HG03354 (cell line): Measurements from ENCODE around the gene PCDHA1.
"Not testable (repeated sequence)": the region's sequence is repeated elsewhere in the genome, so short reads cannot be mapped to it uniquely, and the experiment has no call there.

Source experiments
- ATAC-seq: cut with Tn5 transposase; IDR thresholded peaks from one replicate; pipeline ENCODE4 v1.9.1; 2021; ENCODE audit warnings: mild to moderate bottlenecking; ENCODE audit not compliant: unreplicated experiment, poor library complexity, severe bottlenecking

The PCDHA1 gene

DNA sequence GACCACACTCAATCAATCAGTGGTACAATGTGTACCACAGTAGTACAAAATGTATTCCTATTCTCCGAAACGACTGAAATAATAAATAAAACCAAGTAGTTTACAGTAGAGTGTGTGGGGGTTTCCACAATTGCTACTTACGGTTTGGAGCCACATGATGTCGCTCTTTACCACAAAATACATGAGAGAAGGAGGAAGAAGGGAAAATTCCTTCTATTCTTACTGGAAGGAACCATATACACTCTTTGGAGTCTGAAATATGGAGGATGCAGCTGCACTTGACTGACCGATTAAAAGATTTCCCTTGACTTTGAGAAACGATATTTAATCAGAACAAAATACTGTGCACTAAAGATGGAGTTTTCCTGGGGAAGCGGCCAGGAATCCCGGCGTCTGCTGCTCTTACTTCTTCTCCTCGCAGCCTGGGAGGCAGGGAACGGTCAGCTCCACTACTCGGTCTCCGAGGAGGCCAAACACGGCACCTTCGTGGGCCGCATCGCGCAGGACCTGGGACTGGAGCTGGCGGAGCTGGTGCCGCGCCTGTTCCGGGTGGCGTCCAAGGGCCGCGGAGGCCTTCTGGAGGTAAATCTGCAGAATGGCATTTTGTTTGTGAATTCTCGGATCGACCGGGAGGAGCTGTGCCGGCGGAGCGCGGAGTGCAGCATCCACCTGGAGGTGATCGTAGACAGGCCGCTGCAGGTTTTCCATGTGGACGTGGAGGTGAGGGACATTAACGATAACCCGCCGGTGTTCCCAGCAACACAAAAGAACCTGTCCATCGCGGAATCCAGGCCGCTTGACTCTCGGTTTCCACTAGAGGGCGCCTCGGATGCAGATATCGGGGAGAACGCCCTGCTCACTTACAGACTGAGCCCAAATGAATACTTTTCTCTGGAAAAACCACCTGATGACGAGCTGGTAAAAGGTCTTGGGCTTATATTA, 21.2 kb downstream of the PCDHA1 start, which contains the start of gene PCDHA4:
TSS of gene PCDHA4 (plus strand) at position 235 of the 942 bp plus-strand sequence.
- no peak for ATAC-seq

DNA sequence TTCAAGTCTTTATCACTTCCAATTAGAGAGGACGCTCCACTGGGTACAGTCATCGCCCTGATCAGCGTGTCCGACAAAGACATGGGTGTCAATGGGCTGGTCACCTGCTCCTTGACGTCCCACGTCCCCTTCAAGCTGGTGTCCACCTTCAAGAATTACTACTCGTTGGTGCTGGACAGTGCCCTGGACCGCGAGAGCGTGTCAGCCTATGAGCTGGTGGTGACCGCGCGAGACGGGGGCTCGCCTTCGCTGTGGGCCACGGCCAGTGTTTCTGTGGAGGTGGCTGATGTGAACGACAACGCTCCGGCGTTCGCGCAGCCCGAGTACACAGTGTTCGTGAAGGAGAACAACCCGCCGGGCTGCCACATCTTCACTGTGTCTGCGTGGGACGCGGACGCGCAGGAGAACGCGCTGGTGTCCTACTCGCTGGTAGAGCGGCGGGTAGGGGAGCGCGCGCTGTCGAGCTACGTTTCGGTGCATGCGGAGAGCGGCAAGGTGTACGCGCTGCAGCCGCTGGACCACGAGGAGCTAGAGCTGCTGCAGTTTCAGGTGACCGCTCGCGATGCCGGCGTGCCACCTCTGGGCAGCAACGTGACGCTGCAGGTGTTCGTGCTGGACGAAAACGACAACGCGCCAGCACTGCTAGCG, 22.4 kb downstream of the PCDHA1 start:
- ATAC-seq = not testable (repeated sequence)

DNA sequence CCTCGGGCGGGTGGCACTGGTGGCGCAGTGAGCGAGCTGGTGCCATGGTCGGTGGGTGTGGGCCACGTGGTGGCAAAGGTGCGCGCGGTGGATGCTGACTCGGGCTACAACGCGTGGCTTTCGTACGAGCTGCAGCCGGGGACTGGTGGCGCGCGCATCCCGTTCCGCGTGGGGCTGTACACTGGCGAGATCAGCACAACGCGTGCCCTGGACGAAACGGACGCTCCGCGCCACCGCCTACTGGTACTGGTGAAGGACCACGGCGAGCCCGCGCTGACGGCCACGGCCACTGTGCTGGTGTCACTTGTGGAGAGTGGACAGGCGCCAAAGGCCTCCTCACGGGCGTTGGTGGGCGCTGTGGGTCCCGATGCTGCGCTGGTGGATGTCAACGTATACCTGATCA, 22.9 kb downstream of the PCDHA1 start:
- no peak for ATAC-seq

DNA sequence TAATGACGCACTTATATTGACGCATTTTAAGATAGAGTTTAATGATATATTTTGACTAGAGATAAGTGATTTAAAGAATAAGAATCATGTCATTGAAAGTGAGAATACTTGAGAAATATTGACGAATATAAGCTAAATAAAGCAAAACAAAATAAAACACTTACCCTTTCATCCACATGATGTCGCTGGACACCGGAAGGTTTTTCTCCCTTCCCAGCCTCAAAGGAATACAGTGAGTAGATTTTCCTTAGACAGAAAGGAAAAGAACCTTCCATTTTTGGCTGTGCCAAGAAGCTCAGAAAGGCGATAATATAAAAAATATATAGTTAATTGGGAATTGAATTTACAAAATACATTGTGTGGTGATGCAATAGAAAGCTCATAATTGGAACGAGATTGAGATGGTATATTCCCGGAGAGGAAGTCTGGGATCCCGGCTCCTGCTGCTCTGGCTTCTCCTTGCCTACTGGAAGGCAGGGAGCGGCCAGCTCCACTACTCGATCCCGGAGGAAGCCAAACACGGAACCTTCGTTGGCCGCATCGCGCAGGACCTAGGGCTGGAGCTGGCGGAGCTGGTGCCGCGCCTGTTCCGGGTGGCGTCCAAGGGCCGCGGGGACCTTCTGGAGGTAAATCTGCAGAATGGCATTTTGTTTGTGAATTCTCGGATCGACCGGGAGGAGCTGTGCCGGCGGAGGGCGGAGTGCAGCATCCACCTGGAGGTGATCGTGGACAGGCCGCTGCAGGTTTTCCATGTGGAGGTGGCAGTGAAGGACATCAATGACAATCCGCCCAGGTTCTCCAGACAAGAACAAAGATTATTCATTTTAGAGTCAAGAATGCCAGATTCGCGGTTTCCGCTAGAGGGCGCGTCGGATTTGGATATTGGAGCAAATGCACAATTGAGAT, 35.7 kb downstream of the PCDHA1 start, which contains the start of gene PCDHA5:
TSS of gene PCDHA5 (plus strand) at position 239 of the 906 bp plus-strand sequence.
- no peak for ATAC-seq

DNA sequence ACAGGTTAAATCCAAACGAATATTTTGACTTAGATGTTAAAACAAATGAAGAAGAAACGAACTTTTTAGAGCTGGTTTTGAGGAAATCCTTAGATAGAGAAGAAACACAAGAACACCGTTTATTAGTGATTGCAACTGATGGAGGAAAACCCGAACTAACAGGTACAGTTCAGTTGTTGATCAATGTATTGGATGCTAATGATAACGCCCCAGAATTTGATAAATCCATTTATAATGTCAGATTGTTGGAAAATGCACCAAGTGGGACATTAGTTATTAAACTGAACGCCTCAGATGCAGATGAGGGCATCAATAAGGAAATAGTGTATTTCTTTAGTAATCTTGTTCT, 36.3 kb downstream of the PCDHA1 start:
- ATAC-seq = no peak

DNA sequence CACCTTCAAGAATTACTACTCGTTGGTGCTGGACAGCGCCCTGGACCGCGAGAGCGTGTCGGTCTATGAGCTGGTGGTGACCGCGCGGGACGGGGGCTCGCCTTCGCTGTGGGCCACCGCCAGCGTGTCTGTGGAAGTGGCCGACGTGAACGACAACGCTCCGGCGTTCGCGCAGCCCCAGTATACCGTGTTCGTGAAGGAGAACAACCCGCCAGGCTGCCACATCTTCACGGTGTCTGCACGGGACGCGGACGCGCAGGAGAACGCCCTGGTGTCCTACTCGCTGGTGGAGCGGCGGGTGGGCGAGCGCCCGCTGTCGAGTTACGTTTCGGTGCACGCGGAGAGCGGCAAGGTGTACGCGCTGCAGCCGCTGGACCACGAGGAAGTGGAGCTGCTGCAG, 37.0 kb downstream of the PCDHA1 start:
- not testable (repeated sequence) for ATAC-seq

DNA sequence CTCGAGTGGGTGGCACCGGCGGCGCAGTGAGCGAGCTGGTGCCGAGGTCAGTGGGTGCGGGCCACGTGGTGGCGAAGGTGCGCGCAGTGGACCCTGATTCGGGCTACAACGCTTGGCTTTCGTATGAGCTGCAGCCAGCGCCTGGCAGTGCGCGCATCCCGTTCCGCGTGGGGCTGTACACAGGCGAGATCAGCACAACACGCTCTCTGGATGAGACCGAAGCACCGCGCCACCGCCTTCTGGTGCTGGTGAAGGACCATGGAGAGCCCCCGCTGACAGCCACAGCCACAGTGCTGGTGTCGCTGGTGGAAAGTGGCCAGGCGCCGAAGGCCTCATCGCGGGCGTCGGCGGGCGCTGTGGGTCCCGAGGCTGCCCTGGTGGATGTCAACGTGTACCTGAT, 37.5 kb downstream of the PCDHA1 start:
- no peak for ATAC-seq

DNA sequence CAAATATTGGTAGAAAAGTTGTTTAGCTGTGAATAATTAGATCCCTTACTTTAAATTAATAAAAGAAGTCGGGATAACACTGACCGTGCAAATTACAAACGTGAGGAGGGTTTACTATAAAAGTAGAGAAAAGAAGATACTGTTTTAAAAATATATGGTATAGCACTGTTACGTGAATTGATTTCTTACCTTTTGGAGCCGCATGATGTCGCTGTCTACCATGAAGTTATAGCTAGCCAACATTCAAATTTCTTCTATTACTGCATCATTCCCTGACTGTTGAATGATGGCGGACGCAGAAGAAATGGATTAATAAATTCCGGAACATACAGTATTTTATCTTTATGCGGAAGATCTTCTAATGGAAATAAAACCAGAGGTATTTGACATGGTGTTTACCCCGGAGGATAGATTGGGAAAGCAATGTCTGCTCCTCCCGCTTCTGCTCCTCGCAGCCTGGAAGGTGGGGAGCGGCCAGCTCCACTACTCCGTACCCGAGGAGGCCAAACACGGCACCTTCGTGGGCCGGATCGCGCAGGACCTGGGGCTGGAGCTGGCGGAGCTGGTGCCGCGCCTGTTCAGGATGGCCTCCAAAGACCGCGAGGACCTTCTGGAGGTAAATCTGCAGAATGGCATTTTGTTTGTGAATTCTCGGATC, 41.9 kb downstream of the PCDHA1 start, which contains the start of gene PCDHA6:
TSS of gene PCDHA6 (plus strand) at position 257 of the 658 bp plus-strand sequence. CDS start at position 389, 132 bp downstream.
- no peak for ATAC-seq

DNA sequence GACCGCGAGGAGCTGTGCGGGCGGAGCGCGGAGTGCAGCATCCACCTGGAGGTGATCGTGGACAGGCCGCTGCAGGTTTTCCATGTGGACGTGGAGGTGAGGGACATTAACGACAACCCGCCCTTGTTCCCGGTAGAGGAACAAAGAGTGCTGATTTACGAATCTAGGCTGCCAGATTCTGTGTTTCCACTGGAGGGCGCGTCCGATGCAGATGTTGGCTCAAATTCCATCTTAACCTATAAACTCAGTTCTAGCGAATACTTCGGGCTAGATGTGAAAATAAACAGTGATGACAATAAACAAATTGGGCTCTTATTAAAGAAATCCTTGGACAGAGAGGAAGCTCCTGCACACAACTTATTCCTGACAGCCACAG, 42.4 kb downstream of the PCDHA1 start:
- no peak for ATAC-seq

DNA sequence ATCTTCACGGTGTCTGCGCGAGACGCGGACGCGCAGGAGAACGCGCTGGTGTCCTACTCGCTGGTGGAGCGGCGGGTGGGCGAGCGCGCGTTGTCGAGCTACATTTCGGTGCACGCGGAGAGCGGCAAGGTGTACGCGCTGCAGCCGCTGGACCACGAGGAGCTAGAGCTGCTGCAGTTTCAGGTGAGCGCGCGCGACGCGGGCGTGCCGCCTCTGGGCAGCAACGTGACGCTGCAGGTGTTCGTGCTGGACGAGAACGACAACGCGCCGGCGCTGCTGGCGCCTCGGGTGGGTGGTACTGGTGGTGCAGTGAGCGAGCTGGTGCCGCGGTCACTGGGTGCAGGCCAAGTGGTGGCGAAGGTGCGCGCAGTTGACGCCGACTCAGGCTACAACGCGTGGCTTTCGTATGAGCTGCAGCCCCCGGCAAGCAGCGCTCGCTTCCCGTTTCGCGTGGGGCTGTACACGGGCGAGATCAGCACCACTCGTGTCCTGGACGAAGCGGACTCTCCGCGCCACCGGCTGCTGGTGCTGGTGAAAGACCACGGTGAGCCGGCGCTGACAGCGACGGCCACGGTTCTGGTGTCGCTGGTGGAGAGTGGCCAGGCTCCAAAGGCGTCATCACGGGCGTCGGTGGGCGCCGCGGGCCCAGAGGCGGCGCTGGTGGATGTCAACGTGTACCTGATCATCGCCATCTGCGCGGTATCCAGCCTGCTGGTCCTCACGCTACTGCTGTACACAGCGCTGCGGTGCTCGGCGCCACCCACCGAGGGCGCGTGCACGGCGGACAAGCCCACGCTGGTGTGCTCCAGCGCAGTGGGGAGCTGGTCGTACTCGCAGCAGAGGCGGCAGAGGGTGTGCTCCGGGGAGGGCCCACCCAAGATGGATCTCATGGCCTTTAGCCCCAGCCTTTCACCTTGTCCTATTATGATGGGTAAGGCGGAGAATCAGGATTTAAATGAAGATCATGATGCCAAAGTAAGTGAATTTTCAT, 43.9 kb downstream of the PCDHA1 start:
- ATAC-seq = not testable (repeated sequence)

DNA sequence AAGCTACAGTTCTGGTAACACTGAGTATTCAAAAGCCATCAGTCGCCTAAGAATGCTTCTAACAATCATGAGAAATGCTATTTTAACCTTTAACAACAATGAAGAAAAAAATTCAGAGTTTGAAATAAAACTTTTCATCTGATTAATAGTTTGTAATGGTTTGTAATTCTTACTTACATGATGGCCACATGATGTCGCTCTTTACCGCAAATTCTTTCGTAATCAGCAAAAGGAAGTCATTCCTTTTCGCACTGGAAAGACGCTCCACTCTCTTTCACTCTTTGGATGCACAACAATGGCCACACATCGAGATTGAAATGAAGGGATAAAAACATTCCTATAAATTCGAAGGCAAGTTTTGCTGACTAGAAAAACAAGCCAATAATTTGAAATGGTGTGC, 48.1 kb downstream of the PCDHA1 start, which contains the start of gene PCDHA7:
TSS of gene PCDHA7 (plus strand) at position 277 of the 400 bp plus-strand sequence. CDS start at position 392, 115 bp downstream.
- no peak for ATAC-seq

DNA sequence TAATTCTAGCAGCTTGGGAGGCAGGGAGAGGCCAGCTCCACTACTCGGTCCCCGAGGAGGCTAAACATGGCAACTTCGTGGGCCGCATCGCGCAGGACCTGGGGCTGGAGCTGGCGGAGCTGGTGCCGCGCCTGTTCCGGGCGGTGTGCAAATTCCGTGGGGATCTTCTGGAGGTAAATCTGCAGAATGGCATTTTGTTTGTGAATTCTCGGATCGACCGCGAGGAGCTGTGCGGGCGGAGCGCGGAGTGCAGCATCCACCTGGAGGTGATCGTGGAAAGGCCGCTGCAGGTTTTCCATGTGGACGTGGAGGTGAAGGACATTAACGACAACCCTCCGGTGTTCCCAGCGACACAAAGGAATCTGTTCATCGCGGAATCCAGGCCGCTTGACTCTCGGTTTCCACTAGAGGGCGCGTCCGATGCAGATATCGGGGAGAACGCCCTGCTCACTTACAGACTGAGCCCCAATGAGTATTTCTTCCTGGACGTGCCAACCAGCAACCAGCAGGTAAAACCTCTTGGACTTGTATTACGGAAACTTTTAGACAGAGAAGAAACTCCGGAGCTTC, 48.6 kb downstream of the PCDHA1 start:
- ATAC-seq = not testable (repeated sequence)

DNA sequence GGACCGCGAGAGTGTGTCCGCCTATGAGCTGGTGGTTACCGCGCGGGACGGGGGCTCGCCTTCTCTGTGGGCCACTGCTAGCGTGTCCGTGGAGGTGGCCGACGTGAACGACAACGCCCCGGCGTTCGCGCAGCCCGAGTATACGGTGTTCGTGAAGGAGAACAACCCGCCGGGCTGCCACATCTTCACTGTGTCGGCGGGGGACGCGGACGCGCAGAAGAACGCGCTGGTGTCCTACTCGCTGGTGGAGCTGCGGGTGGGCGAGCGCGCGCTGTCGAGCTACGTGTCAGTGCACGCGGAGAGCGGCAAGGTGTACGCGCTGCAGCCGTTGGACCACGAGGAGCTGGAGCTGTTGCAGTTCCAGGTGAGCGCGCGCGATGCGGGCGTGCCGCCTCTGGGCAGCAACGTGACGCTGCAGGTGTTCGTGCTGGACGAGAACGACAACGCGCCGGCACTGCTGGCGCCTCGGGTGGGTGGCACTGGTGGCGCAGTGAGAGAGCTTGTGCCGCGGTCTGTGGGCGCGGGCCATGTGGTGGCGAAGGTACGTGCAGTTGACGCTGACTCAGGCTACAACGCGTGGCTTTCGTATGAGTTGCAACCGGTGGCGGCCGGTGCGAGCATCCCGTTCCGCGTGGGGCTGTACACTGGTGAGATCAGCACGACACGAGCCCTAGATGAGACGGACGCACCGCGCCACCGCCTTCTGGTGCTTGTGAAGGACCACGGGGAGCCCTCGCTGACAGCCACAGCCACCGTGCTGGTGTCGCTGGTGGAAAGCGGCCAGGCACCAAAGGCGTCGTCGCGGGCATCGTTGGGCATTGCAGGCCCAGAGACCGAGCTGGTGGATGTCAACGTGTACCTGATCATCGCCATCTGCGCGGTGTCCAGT, 49.9 kb downstream of the PCDHA1 start:
- ATAC-seq = no peak

DNA sequence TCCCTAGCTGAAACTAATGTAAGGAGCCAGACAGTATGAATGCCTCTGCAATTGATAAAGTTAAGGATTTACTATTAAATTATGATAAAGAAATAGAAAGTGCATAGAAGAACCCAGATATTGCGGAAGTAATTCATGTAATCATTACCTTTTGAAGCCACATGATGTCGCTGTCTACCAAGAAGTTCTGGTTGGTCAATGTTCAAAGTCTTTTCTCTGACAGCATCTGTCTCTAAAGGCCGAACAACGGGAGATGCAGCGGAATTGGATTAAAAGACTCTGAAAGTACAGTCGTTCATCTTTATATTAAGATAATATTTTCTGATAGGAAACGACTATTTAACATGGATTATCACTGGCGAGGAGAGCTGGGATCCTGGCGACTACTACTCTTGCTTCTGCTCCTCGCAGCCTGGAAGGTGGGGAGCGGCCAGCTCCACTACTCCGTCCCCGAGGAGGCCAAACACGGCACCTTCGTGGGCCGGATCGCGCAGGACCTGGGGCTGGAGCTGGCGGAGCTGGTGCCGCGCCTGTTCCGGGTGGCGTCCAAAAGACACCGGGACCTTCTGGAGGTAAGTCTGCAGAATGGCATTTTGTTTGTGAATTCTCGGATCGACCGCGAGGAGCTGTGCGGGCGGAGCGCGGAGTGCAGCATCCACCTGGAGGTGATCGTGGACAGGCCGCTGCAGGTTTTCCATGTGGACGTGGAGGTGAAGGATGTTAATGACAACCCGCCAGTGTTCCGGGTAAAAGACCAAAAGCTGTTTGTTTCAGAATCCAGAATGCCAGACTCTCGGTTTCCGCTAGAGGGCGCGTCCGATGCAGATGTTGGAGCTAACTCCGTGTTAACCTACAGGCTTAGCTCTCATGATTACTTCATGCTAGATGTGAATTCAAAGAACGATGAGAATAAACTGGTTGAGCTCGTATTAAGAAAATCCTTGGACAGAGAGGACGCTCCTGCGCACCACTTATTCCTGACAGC, 55.3 kb downstream of the PCDHA1 start, which contains the start of gene PCDHA8:
TSS of gene PCDHA8 (plus strand) at position 210 of the 985 bp plus-strand sequence. CDS start at position 345, 135 bp downstream.
- ATAC-seq = no peak
